ENCODE results near the gene RBFA.

- TF ChIP-seq CTCF (IDR thresholded peaks at IDR 0.05) (no peak), POLR2A (IDR thresholded peaks at IDR 0.05) (no peak)
These were observed 8.6 kb downstream of the RBFA start for GRCh38 chr18:80042785-80043184.

Measured in body of pancreas (tissue), 4 donors.